Middle frontal gyrus (tissue), 1 donor: ENCODE measurements around the gene CCR5AS.
"Not testable (repeated sequence)": the region's sequence is repeated elsewhere in the genome, so short reads cannot be mapped to it uniquely, and the experiment has no call there.

Experiments
- DNase-seq: peaks from one replicate; pipeline ENCODE4 v3.0.0-alpha.2; 2015; ENCODE audit warnings: low spot score; ENCODE audit errors: extremely low spot score

The CCR5AS gene

GRCh38 chr3:46429250-46429649, 22.4 kb upstream of the CCR5AS start:
- DNase-seq, result no peak

GRCh38 chr3:46427916-46428833, 21.3 kb upstream of the CCR5AS start:
- DNase-seq, result no peak

DNA sequence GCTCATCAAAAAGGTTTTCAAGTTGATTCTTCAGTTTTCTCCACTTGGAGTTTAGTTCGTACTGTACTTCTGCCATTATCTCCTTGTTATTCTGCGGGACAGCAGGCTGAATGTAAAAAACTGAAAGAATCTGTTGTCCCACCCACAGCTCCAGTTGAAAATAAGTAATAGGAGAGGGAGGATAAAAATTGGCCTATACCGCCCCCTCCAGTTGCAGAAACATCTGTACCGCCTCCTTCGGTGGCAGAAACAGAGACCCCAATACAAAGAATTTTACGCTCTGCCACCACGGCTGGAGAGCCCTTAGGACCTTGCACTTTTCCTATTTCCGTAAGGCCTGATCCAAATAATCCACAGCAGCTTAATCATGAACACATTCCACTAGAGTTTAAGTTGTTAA, 20.5 kb upstream of the CCR5AS start:
- DNase-seq, result not testable (repeated sequence)

GRCh38 chr3:46426476-46426875, 19.6 kb upstream of the CCR5AS start:
- DNase-seq, result not testable (repeated sequence)

- no peak for DNase-seq
Measured at GRCh38 chr3:46423588-46423987, 16.7 kb upstream of the CCR5AS start.

DNA sequence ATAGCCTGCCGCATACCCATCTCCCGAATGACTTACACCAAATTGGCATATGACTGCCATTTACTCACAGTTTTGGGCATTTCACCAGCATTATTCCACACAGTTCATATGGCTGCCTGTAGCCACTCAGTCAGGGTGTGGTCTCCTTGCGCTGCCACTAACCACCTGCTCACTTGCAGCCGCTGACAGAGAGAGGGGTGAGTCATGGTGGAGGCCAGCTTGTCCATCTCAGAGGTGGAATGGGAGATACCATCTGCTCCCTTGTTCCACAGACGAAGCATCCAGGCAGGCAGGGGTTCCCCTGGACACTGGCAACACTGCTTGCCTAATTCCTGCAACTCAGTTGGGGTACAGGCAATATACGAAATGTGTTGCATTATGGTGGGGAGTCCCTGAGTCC, 15.8 kb upstream of the CCR5AS start:
- DNase-seq, result no peak

DNA sequence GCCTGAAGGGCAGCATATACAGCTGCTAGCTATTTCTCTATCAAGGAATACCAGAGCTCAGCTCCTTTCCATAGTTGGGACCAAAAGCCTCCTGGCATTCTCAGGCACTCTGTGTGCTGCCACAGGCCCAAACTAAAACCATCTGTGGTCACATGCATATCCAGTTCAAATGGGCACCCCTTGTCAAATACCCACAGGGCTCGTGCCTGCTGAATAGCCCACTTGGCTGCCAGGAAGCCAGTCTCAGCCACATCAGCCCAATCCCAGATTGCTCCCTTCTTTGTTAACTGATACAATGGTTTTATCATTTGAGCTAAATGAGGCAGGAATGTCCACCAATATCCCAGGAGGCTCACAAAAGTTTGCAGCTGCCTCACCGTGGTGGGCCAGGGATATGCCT, 14.1 kb upstream of the CCR5AS start:
- no peak for DNase-seq

GRCh38 chr3:46419816-46420215, 12.9 kb upstream of the CCR5AS start:
- DNase-seq, result no peak

- no peak for DNase-seq
Measured at GRCh38 chr3:46417841-46418611, 11.2 kb upstream of the CCR5AS start.

GRCh38 chr3:46416811-46417510, 10.1 kb upstream of the CCR5AS start:
- DNase-seq, result no peak

- DNase-seq, result no peak
Measured at GRCh38 chr3:46416125-46416810, 9.4 kb upstream of the CCR5AS start.

- no peak for DNase-seq
Measured at GRCh38 chr3:46414739-46415138, 7.9 kb upstream of the CCR5AS start.

DNA sequence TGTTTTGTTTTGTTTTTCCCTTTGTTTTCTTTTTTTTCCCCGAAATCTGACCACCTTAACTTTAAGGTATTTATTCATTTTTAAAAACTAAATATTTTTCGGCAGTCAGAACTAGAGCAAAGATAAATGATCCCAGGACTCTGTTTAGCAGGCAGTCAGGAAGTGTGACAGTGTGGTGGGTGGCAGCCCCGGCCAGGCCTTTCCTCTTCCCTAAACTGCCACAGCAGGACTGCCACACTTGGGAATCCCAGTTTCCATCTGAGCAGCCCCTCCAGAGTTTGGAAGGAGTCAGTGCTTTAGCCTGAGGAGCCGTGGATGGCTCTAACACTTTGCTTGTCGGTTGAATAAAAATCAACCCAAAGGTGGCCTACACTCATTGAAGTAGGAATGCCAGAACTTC, 7.1 kb upstream of the CCR5AS start:
- no peak for DNase-seq

GRCh38 chr3:46412786-46413298, 6.0 kb upstream of the CCR5AS start:
- DNase-seq, result no peak

- no peak for DNase-seq
Measured at GRCh38 chr3:46411271-46411670, 4.4 kb upstream of the CCR5AS start.

DNA sequence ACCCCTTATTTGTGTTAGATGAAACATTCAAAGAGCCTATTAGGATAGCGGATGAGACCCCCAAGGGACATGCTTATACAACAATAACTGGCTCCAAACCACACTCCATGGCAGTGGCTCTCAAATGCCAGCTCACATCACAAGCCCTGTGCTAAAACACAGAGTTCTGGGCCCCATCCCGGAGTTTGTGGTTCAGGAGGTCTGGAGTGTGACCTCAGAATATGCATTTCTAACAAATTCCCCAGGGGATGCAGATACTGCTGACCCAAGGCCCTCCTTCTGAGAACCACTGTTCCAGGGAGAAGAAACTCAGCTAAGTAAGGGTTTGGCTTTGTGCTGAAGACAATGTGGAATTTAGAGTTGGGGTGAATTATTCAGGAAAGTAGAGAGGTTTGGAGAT, 3.8 kb upstream of the CCR5AS start:
- no peak for DNase-seq

DNA sequence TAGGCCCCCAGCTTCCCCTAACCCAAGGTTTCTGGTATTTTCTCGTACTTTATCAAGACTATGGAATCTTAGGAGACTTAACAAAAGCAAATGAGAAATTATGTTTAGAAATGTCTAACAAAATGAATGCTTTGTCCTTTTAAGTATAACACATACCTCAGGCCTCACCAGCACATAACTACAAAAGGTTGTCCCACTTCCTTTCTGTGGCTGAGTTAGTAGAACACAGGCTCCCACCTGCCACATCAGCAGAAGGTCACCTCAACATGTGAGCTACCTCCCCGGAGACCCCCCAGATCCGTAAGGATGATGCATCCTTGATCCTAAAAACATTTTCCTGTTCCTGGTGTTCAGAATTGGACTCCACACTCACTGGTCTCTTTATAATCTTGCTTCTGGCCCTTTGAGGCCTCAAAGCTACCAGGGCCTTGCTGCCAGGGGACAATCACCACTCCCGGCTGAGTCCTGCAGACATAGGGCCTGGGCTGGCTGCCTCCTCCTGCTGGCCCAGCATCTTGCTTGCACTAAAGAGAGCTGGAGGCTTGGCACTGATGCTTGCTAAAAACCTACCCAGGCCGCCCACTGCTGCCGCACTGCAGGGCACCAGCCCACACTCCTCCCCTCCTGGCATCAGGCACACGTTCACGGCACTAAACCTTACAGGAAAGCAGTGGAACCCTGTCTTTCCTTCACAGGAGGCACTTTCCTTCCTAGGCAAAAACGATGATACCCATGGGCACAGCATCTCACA, 3.0 kb upstream of the CCR5AS start:
- DNase-seq, result no peak

DNA sequence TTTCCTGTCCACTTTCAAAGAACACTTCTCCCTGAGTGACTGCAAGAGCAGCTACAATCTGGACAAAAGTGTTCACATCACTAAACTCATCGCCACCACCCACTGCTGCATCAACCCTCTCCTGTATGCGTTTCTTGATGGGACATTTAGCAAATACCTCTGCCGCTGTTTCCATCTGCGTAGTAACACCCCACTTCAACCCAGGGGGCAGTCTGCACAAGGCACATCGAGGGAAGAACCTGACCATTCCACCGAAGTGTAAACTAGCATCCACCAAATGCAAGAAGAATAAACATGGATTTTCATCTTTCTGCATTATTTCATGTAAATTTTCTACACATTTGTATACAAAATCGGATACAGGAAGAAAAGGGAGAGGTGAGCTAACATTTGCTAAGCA, 2.0 kb upstream of the CCR5AS start:
- DNase-seq, result no peak

- DNase-seq, result no peak
Measured at GRCh38 chr3:46407970-46408369, 1.1 kb upstream of the CCR5AS start.

GRCh38 chr3:46406443-46406787, 451 bp downstream of the CCR5AS start:
- DNase-seq, result no peak
